Stimulated activated CD8-positive, alpha-beta memory T cell treated with anti-CD3 and anti-CD28 coated beads, Interleukin-4, amount 100 ng/mL, for 4 hours (primary cell): ENCODE results near the gene CENPM.

Experiments used
- DNase-seq, 2 donors: peaks; one replicate each; pipeline ENCODE4 v3.0.0-alpha.2; 2020; ENCODE audit warnings: low read depth in 2 of 2, low spot score in 1 of 2

CENPM gene

GRCh38 chr22:41933411-41934177, 13.4 kb downstream of the CENPM start:
- no peak for DNase-seq

- DNase-seq, result no peak
Measured at GRCh38 chr22:41932353-41932752, 14.6 kb downstream of the CENPM start.

- no peak for DNase-seq
Measured at GRCh38 chr22:41931701-41932269, 15.2 kb downstream of the CENPM start.

- no peak for DNase-seq
Measured at GRCh38 chr22:41929418-41929810, 17.5 kb downstream of the CENPM start.

- DNase-seq, result no peak
Measured at GRCh38 chr22:41928593-41929417, 18.1 kb downstream of the CENPM start.

- no peak for DNase-seq
Measured at GRCh38 chr22:41927813-41928212, 19.1 kb downstream of the CENPM start.

- peak; percentile 33 to 50 for DNase-seq
Measured at GRCh38 chr22:41925783-41926460, 21.0 kb downstream of the CENPM start.

GRCh38 chr22:41923595-41924276, 23.2 kb downstream of the CENPM start:
- no peak for DNase-seq

- no peak for DNase-seq
Measured at GRCh38 chr22:41922940-41923594, 23.9 kb downstream of the CENPM start.

- no peak for DNase-seq
Measured at GRCh38 chr22:41922328-41922727, 24.6 kb downstream of the CENPM start.

GRCh38 chr22:41920271-41920976, 26.5 kb downstream of the CENPM start:
- DNase-seq, result no peak

- peak in 1 of 2 donors; percentile 31 for DNase-seq
Measured at GRCh38 chr22:41919357-41920224, 27.4 kb downstream of the CENPM start.

GRCh38 chr22:41917903-41918791, 28.8 kb downstream of the CENPM start:
- no peak for DNase-seq

GRCh38 chr22:41917375-41917902, 29.5 kb downstream of the CENPM start:
- DNase-seq, result no peak

GRCh38 chr22:41916745-41917358, 30.1 kb downstream of the CENPM start:
- DNase-seq, result no peak

GRCh38 chr22:41915786-41916493, 31.0 kb downstream of the CENPM start:
- no peak for DNase-seq
